K562 (cell line): ENCODE measurements around the gene RNF186. TPM values are rescaled to one million over a fixed set of nuclear protein-coding genes. Genes with fewer than 3 reads are reported as not detected.
A peak's percentile ranks its signal among the peaks of the same experiment; 100 is the strongest.

Experiments used
- ATAC-seq: fragments of 200-7000 bp; cut with Tn5 transposase; 3 replicates; pipeline ENCODE4 v1.9.1; 2020; ENCODE audit warnings: moderate library complexity
- BruUV-seq: library from RNA; stranded (reverse); fragments of 400-500 nt; replicated peaks from 2 replicates; lab custom pipeline; 2021; lab: Mats Ljungman, UMichigan
- CTCF ChIA-PET: fragments of 300-600 bp; formaldehyde crosslinking; extraction: SDS; loops from one replicate; lab custom pipeline; 2021; ENCODE audit warnings: low intra/inter-chr PET ratio; lab: Yijun Ruan, JAX
- POLR2A ChIA-PET: fragments of 300-600, 350-650 bp; sonication (Branson Sonifier 250); formaldehyde crosslinking; extraction: SDS; loops from one replicate; lab custom pipeline; 2021; ENCODE audit warnings: antibody characterized with exemption, inconsistent platforms; lab: Yijun Ruan, JAX
- DNase-seq, 4 experiments: peaks; one replicate each; pipeline versions ENCODE4 v3.0.0 to v3.0.0-alpha.2; 2011 to 2018; ENCODE audit warnings: low spot score in 3 of 4, mixed read lengths in 3 of 4; ENCODE audit errors: extremely low read depth in 1 of 4
- FAIRE-seq: peaks from 2 replicates; lab custom pipeline; 2011; peaks lifted over from hg19 to GRCh38; lab: Jason Lieb, UNC
- H2AFZ ChIP-seq: 2 replicates; pipeline ENCODE4 v1.6.0; 2011; ENCODE audit warnings: low read depth, low read length, control low read depth, inconsistent platforms
- H3K27ac ChIP-seq: fragments of 200-600 bp; 3 replicates; pipeline ENCODE4 v1.8.0; 2011; ENCODE audit warnings: low read depth, mild to moderate bottlenecking, control low read depth, inconsistent platforms, low read length, moderate library complexity, mixed read lengths; ENCODE audit errors: extremely low read depth
- H3K27me3 ChIP-seq, 2 experiments: fragments of 300-600 bp in 1 of 2; 2 replicates in 1 of 2; 3 replicates in 1 of 2; pipeline versions ENCODE4 v1.6.0 to v1.8.0; 2011; ENCODE audit warnings: inconsistent platforms in 2 of 2, low read length in 2 of 2, mild to moderate bottlenecking in 1 of 2, mixed read lengths in 1 of 2, moderate library complexity in 1 of 2; ENCODE audit not compliant: control insufficient read depth in 2 of 2, insufficient read depth in 2 of 2
- H3K36me3 ChIP-seq: fragments of 300-600 bp; 3 replicates; pipeline ENCODE4 v1.8.0; 2011; ENCODE audit warnings: mild to moderate bottlenecking, low read length, inconsistent platforms; ENCODE audit not compliant: control insufficient read depth, insufficient read depth
- H3K4me1 ChIP-seq, 2 experiments: fragments of 200-600 bp in 1 of 2; replicated peaks in 1 of 2; 2 replicates in 1 of 2; 3 replicates in 1 of 2; pipeline versions ENCODE4 v1.5.1 to v1.8.0; 2011; ENCODE audit warnings: inconsistent platforms in 2 of 2, low read length in 2 of 2, mild to moderate bottlenecking in 1 of 2, mixed read lengths in 1 of 2, moderate library complexity in 1 of 2; ENCODE audit not compliant: control insufficient read depth in 2 of 2, insufficient read depth in 2 of 2
- H3K4me2 ChIP-seq: 2 replicates; pipeline ENCODE4 v1.6.1; 2011; ENCODE audit warnings: low read length, control low read depth, inconsistent platforms, mixed read lengths; ENCODE audit not compliant: insufficient read depth
- H3K4me3 ChIP-seq: fragments of 200-600 bp; sonication (generic), shearing (Covaris generic); 2 replicates; pipeline ENCODE4 v1.5.1; 2016; ENCODE audit warnings: control low read depth, inconsistent platforms
- H3K79me2 ChIP-seq: fragments of 200-600 bp; 3 replicates; pipeline ENCODE4 v1.8.0; 2011; ENCODE audit warnings: low read length, inconsistent platforms; ENCODE audit not compliant: control insufficient read depth, insufficient read depth
- H3K9ac ChIP-seq, 2 experiments: 2 replicates each; pipeline versions ENCODE4 v1.6.0 to v1.6.1; 2011; ENCODE audit warnings: low read depth in 2 of 2, low read length in 2 of 2, control low read depth in 1 of 2, inconsistent platforms in 1 of 2, mild to moderate bottlenecking in 1 of 2, mixed read lengths in 1 of 2; ENCODE audit not compliant: insufficient read depth in 1 of 2
- H3K9me1 ChIP-seq: one replicate; pipeline ENCODE4 v1.6.0; 2011; ENCODE audit warnings: inconsistent platforms, mild to moderate bottlenecking, low read length, moderate library complexity; ENCODE audit not compliant: control insufficient read depth, insufficient read depth
- H3K9me3 ChIP-seq: replicated peaks from 2 replicates; pipeline ENCODE4 v1.5.1; 2011; ENCODE audit warnings: low read depth, low read length, inconsistent platforms; ENCODE audit not compliant: control insufficient read depth, insufficient read depth
- H4K20me1 ChIP-seq: replicated peaks from 2 replicates; pipeline ENCODE4 v1.6.1; 2011; ENCODE audit warnings: low read length, inconsistent platforms, mixed read lengths; ENCODE audit not compliant: control insufficient read depth, insufficient read depth
- CEBPG ChIP-seq, 3 experiments: fragments of 200-800 bp in 1 of 3; sonication (Bioruptor generic) in 1 of 3; sonication (generic) in 1 of 3; formaldehyde crosslinking in 1 of 3; IDR thresholded peaks in 2 of 3; conservative IDR thresholded peaks in 1 of 3; 2 replicates each; pipeline versions ENCODE4 v1.6.1 to v1.8.0; 2016 to 2022; ENCODE audit warnings: missing compliant biosample characterization in 2 of 3, missing genetic modification characterization in 2 of 3, mild to moderate bottlenecking in 1 of 3, missing genetic modification reagents in 1 of 3
- CTCF ChIP-seq, 3 experiments: IDR thresholded peaks in 2 of 3; conservative IDR thresholded peaks in 1 of 3; 2 replicates each; pipeline ENCODE4 v1.5.1; 2011 to 2012; ENCODE audit warnings: low read length in 3 of 3, mild to moderate bottlenecking in 3 of 3, control low read depth in 2 of 3, improper control_type of control experiment in 1 of 3, inconsistent platforms in 1 of 3, low read depth in 1 of 3, mixed read lengths in 1 of 3, moderate library complexity in 1 of 3; ENCODE audit not compliant: insufficient read depth in 2 of 3
- CTCFL ChIP-seq: IDR thresholded peaks from 2 replicates; pipeline ENCODE4 v1.6.1; 2011; ENCODE audit warnings: borderline replicate concordance, low read depth, mild to moderate bottlenecking, moderate library complexity, low read length; ENCODE audit not compliant: insufficient read depth, poor library complexity, severe bottlenecking
- HDGF ChIP-seq: fragments of 450-650 bp; IDR thresholded peaks from 2 replicates; pipeline ENCODE4 v1.6.1; 2016
- RAD21 ChIP-seq, 2 experiments: fragments of 250-450 bp in 1 of 2; fragments of 450-650 bp in 1 of 2; sonication (Bioruptor Pico) in 1 of 2; formaldehyde crosslinking in 1 of 2; IDR thresholded peaks in 1 of 2; conservative IDR thresholded peaks in 1 of 2; 2 replicates each; pipeline versions ENCODE4 v1.4.0 to v1.8.0; 2020 to 2022; ENCODE audit warnings: mild to moderate bottlenecking in 2 of 2, moderate library complexity in 1 of 2
- WGBS: fragments of 100-300 bp; shearing (Covaris generic); methylation state at CpG from one replicate; pipeline ENCODE4 v1.1.6; 2016; ENCODE audit warnings: low coverage, mixed read lengths; ENCODE audit not compliant: insufficient coverage; ENCODE audit errors: missing lambda C conversion rate; 5-methylcytosine and 5-hydroxymethylcytosine counted together
- in situ Hi-C: fragments of 300-500 bp; cut with MboI; formaldehyde crosslinking; loops from 4 replicates; pipeline ENCODE4 v1.15.0; 2018; ENCODE audit warnings: inconsistent platforms, mixed read lengths
- intact Hi-C: fragments of 100-400 bp; cut with micrococcal nuclease; formaldehyde crosslinking; loops from 2 replicates; pipeline ENCODE4 v1.14.2; 2022
- polyA plus RNA-seq, 8 experiments: library from polyadenylated mRNA; depleted of rRNA in 4 of 8; stranded (reverse) in 5 of 8; unstranded in 3 of 8; fragments of >200 nt; fragmentation: Nextera tagmentation in 2 of 8; fragmentation: Illumina TruSeq in 1 of 8; extraction: Ambion mirVana in 2 of 8; extraction: Trizol in 1 of 8; gene quantifications; 2 replicates each; pipeline versions ENCODE4 v1.2.1 to v1.2.3, GENCODE V29; 2011 to 2014; ENCODE audit warnings: inconsistent platforms in 1 of 8, missing spikeins in 1 of 8
- total RNA-seq, 7 experiments: library from RNA; depleted of rRNA in 6 of 7; stranded (reverse); fragments of >200 nt in 6 of 7; fragmentation: Illumina TruSeq in 2 of 7; extraction: Trizol in 2 of 7; gene quantifications; 2 replicates each; pipeline versions ENCODE4 v1.2.1 to v1.2.3, GENCODE V29; 2011 to 2021; ENCODE audit warnings: low replicate concordance in 1 of 7

RNF186 gene
- total and polyA plus RNA-seq, 9 of the 15 experiments (the other 6 are each of a cell fraction or from before 2014, with no cell fraction given), result not detected

- ChIA-PET POLR2A (no interaction called here), CTCF (no interaction called here)
- DNase-seq, result no peak
- Histone ChIP-seq H2AFZ (no peak overlapping the region), H3K4me1 (no peaks in the 10 kb centered on the region), H3K27me3 (peaks cover 20 to 29% of the 10 kb centered on the region in 2 experiments), H3K9ac (no peak overlapping the region), H3K9me1 (no peaks in the 10 kb centered on the region), H3K4me3 (no peak overlapping the region), H4K20me1 (no peaks in the 10 kb centered on the region), H3K79me2 (no peaks in the 10 kb centered on the region), H3K36me3 (no peaks in the 10 kb centered on the region), H3K27ac (no peak overlapping the region), H3K4me2 (no peak overlapping the region), H3K9me3 (no peaks in the 10 kb centered on the region)
- no TSS peak for BruUV-seq
- TF ChIP-seq HDGF (no peak), CEBPG (CRISPR knock-in tag; IDR thresholded peaks at IDR 0.05) (no peak), CEBPG (tag; conservative IDR thresholded peaks at IDR 0.05 in 1 of 2, IDR thresholded peaks at IDR 0.05 in 1 of 2) (peak in 1 of 2 experiments; percentile 16; a peak in 1 of 4 replicates)
- FAIRE-seq, result no peak
- 2% methylated on average over 3 of the region's 3 CpGs for WGBS
- no peak for ATAC-seq
- in situ Hi-C loops, result no loop called here
- intact Hi-C loops, result no loop called here
Observed at GRCh38 chr1:19828546-19828945, 13.5 kb upstream of the RNF186 start.

- BruUV-seq, result no TSS peak
- TF ChIP-seq CTCFL (no peak), CTCF (IDR thresholded peaks at IDR 0.05 in 2 of 3, conservative IDR thresholded peaks at IDR 0.05 in 1 of 3; ENCODE audit: insufficient read depth in 2 of 3, low read depth in 1 of 3, low read length in 3 of 3) (peak in 1 of 3 experiments; percentile 2; a peak in 1 of 6 replicates), RAD21 (CRISPR knock-in tag; conservative IDR thresholded peaks at IDR 0.05 in 1 of 2, IDR thresholded peaks at IDR 0.05 in 1 of 2) (0 out of 4 replicates have a peak, but pooled peaks of 1 of the 2 experiments have one; percentile 8)
- TF ChIP-seq, all 486 proteins: peak for 2
- Histone ChIP-seq H3K36me3 (no peaks in the 10 kb centered on the region), H3K27ac (no peak overlapping the region), H3K4me2 (no peak overlapping the region), H3K9me1 (no peaks in the 10 kb centered on the region), H3K9me3 (no peaks in the 10 kb centered on the region), H4K20me1 (no peaks in the 10 kb centered on the region), H2AFZ (no peak overlapping the region), H3K4me1 (no peaks in the 10 kb centered on the region), H3K27me3 (peaks cover 13 to 28% of the 10 kb centered on the region in 2 experiments), H3K79me2 (no peaks in the 10 kb centered on the region), H3K9ac (0 out of 4 replicates have a peak overlapping the region, but pooled peaks of 1 of the 2 experiments have one; percentile 12), H3K4me3 (no peak overlapping the region)
- 3% methylated on average over 6 of the region's 6 CpGs for WGBS
- FAIRE-seq (no peak), DNase-seq (no peak), ATAC-seq (no peak)
- POLR2A ChIA-PET, result no interaction called here
- CTCF ChIA-PET, result no interaction called here
- in situ Hi-C loops (no loop called here), intact Hi-C loops (no loop called here)
Observed at GRCh38 chr1:19825298-19825697, 10.2 kb upstream of the RNF186 start.
